CD4-positive, alpha-beta T cell treated with Interleukin-4 for 4 hours (primary cell): ENCODE results near the gene HSPG2.
"Not testable (repeated sequence)": the region's sequence is repeated elsewhere in the genome, so short reads cannot be mapped to it uniquely, and the experiment has no call there.

Experiments
- DNase-seq: peaks from one replicate; pipeline ENCODE4 v3.0.0-alpha.2; 2020

HSPG2 gene

GRCh38 chr1:21911205-21912001, 25.7 kb downstream of the HSPG2 start:
- DNase-seq, result no peak

- DNase-seq, result no peak
Observed at GRCh38 chr1:21910558-21911204, 26.4 kb downstream of the HSPG2 start.

- DNase-seq, result peak; percentile 34
Observed at GRCh38 chr1:21909787-21910503, 27.2 kb downstream of the HSPG2 start.

- DNase-seq, result no peak
Observed at GRCh38 chr1:21909286-21909759, 27.8 kb downstream of the HSPG2 start.

- DNase-seq, result not testable (repeated sequence)
Observed at GRCh38 chr1:21907737-21908534, 29.2 kb downstream of the HSPG2 start.

GRCh38 chr1:21907079-21907418, 30.1 kb downstream of the HSPG2 start:
- no peak for DNase-seq

GRCh38 chr1:21906173-21907078, 30.7 kb downstream of the HSPG2 start:
- no peak for DNase-seq

- DNase-seq, result peak; percentile 3
Observed at GRCh38 chr1:21904704-21905520, 32.2 kb downstream of the HSPG2 start.

GRCh38 chr1:21904454-21904703, 32.7 kb downstream of the HSPG2 start:
- no peak for DNase-seq

- no peak for DNase-seq
Observed at GRCh38 chr1:21903638-21904453, 33.3 kb downstream of the HSPG2 start.

- no peak for DNase-seq
Observed at GRCh38 chr1:21902026-21903012, 34.8 kb downstream of the HSPG2 start.

- no peak for DNase-seq
Observed at GRCh38 chr1:21901473-21901847, 35.6 kb downstream of the HSPG2 start.

- DNase-seq, result no peak
Observed at GRCh38 chr1:21900766-21901472, 36.2 kb downstream of the HSPG2 start.

GRCh38 chr1:21899987-21900386, 37.1 kb downstream of the HSPG2 start:
- no peak for DNase-seq

- DNase-seq, result no peak
Observed at GRCh38 chr1:21899267-21899810, 37.8 kb downstream of the HSPG2 start.

GRCh38 chr1:21898326-21899200, 38.5 kb downstream of the HSPG2 start:
- no peak for DNase-seq

- DNase-seq, result no peak
Observed at GRCh38 chr1:21897844-21898243, 39.3 kb downstream of the HSPG2 start.
